HG03025 (cell line): ENCODE measurements around the gene LIN37.

Experiments used
- ATAC-seq: cut with Tn5 transposase; IDR thresholded peaks from one replicate; pipeline ENCODE4 v1.9.1; 2021; ENCODE audit warnings: mild to moderate bottlenecking, moderate library complexity; ENCODE audit not compliant: unreplicated experiment, low FRiP score

Gene LIN37

GRCh38 chr19:35748106-35749020, at the start of gene LIN37:
TSS of gene LIN37 (plus strand) at chr19:35748576. CDS start at chr19:35748725, 149 bp downstream.
- peak; percentile 46 for ATAC-seq

GRCh38 chr19:35702223-35703012, 46.0 kb upstream of the LIN37 start:
- ATAC-seq: peak; percentile 89

- ATAC-seq: no peak
These were observed 45.0 kb upstream of the LIN37 start for GRCh38 chr19:35703343-35703742.

- no peak for ATAC-seq
These were observed 44.2 kb upstream of the LIN37 start, which contains the start of gene ZBTB32 for GRCh38 chr19:35704218-35704617. TSS of gene ZBTB32 (plus strand) at chr19:35704558. CDS start at chr19:35714627, 10,069 bp downstream.

GRCh38 chr19:35708391-35708790, 40.0 kb upstream of the LIN37 start:
- ATAC-seq: no peak

- no peak for ATAC-seq
These were observed 37.3 kb upstream of the LIN37 start for GRCh38 chr19:35710784-35711723.

- ATAC-seq: no peak
These were observed 35.5 kb upstream of the LIN37 start for GRCh38 chr19:35712567-35713505.

- no peak for ATAC-seq
These were observed 34.9 kb upstream of the LIN37 start for GRCh38 chr19:35713506-35713850.

GRCh38 chr19:35713904-35714495, 34.4 kb upstream of the LIN37 start:
- no peak for ATAC-seq

GRCh38 chr19:35714601-35715354, 33.6 kb upstream of the LIN37 start:
- no peak for ATAC-seq

- no peak for ATAC-seq
These were observed 33.0 kb upstream of the LIN37 start for GRCh38 chr19:35715355-35715809.

GRCh38 chr19:35715981-35716800, 32.2 kb upstream of the LIN37 start:
- no peak for ATAC-seq

GRCh38 chr19:35716801-35717664, 31.3 kb upstream of the LIN37 start:
- peak; percentile 74 for ATAC-seq

- peak; percentile 1 for ATAC-seq
These were observed 30.6 kb upstream of the LIN37 start, which contains the start of gene KMT2B for GRCh38 chr19:35717665-35718344. TSS of gene KMT2B (plus strand) at chr19:35718003. CDS start at chr19:35718019, 16 bp downstream.

- ATAC-seq: peak; percentile 5
These were observed 29.9 kb upstream of the LIN37 start for GRCh38 chr19:35718345-35719041.
